ENCODE measurements around the gene ZNF557.

ZNF557 gene

GRCh38 chr19:7098701-7099596 lies 29.4 kb downstream of the ZNF557 start:
- peak overlapping the region; percentile 93 for H3K9ac ChIP-seq (ENCODE audit: low read length)
- H4K8ac ChIP-seq (ENCODE audit: low read length): peak overlapping the region; percentile 93
- no peak overlapping the region for H2AK5ac ChIP-seq (ENCODE audit: low read length, severe bottlenecking)
- H3K9me3 ChIP-seq (ENCODE audit: control insufficient read depth, low read length): peaks cover 16% of the 10 kb centered on the region
- H3K4ac ChIP-seq (ENCODE audit: low read depth in 1 of 2, low read length in 2 of 2): peak overlapping the region; percentile 15 to 97
- H3K36me3 ChIP-seq (ENCODE audit: control insufficient read depth in 1 of 2, insufficient read depth in 2 of 2, low read depth in 1 of 2, low read length in 2 of 2): peaks cover 0 to 3% of the 10 kb centered on the region in 2 experiments
- H3K14ac ChIP-seq (ENCODE audit: low read length in 2 of 2): peak overlapping the region in 1 of 2 experiments; percentile 97
- peak overlapping the region; percentile 82 for H3K4me2 ChIP-seq (ENCODE audit: low read length, poor library complexity, severe bottlenecking)
- peak overlapping the region; percentile 87 for H2BK15ac ChIP-seq (ENCODE audit: low read depth, poor library complexity, severe bottlenecking)
- peak overlapping the region; percentile 75 to 78 for H3K4me3 ChIP-seq (ENCODE audit: insufficient read depth in 1 of 2, low read depth in 1 of 2, low read length in 2 of 2)
- H2BK120ac ChIP-seq (ENCODE audit: low read depth, low read length): peak overlapping the region; percentile 91
- H2BK5ac ChIP-seq (ENCODE audit: low read depth, low read length, poor library complexity, severe bottlenecking): peak overlapping the region; percentile 69
- H3K79me1 ChIP-seq (replicated peaks; ENCODE audit: low read length, poor library complexity, severe bottlenecking): peaks cover 7% of the 10 kb centered on the region
- H3K27ac ChIP-seq (ENCODE audit: low read length, poor library complexity, severe bottlenecking): peak overlapping the region; percentile 97
- H2AFZ ChIP-seq (ENCODE audit: low read depth, low read length): peak overlapping the region; percentile 92
- peak overlapping the region in 1 of 2 experiments; percentile 85 for H3K23ac ChIP-seq (ENCODE audit: low read length in 2 of 2)
- no peaks in the 10 kb centered on the region for H3K27me3 ChIP-seq (ENCODE audit: control insufficient read depth in 1 of 2, insufficient read depth in 1 of 2, low read length in 2 of 2)
- peaks cover 3% of the 10 kb centered on the region for H3K4me1 ChIP-seq (ENCODE audit: control insufficient read depth, insufficient read depth, low read depth, low read length)
- peak; percentile 93 for DNase-seq
- WGBS: under 1% methylated on average over 76 of the region's 78 CpGs
- H3K18ac ChIP-seq (ENCODE audit: low read depth in 1 of 2, low read length in 2 of 2): peak overlapping the region; percentile 92 to 99
- peak overlapping the region in 1 of 2 experiments; percentile 67 for H2BK12ac ChIP-seq (ENCODE audit: low read length in 2 of 2)
- H4K91ac ChIP-seq (ENCODE audit: low read length): peak overlapping the region; percentile 91

GRCh38 chr19:7099597-7099921 lies 30.1 kb downstream of the ZNF557 start:
- Histone ChIP-seq H2BK15ac (ENCODE audit: low read depth, poor library complexity, severe bottlenecking) (no peak overlapping the region), H3K18ac (ENCODE audit: low read depth in 1 of 2, low read length in 2 of 2) (peak overlapping the region in 1 of 2 experiments; percentile 94), H2AK5ac (ENCODE audit: low read length, severe bottlenecking) (no peak overlapping the region), H3K9me3 (ENCODE audit: control insufficient read depth, low read length) (peaks cover 11% of the 10 kb centered on the region), H3K27me3 (ENCODE audit: control insufficient read depth in 1 of 2, insufficient read depth in 1 of 2, low read length in 2 of 2) (peaks cover 2 to 4% of the 10 kb centered on the region in 2 experiments), H2BK120ac (ENCODE audit: low read depth, low read length) (no peak overlapping the region), H3K4me2 (ENCODE audit: low read length, poor library complexity, severe bottlenecking) (peak overlapping the region; percentile 82), H3K23ac (ENCODE audit: low read length in 2 of 2) (no peak overlapping the region), H3K36me3 (ENCODE audit: control insufficient read depth in 1 of 2, insufficient read depth in 2 of 2, low read depth in 1 of 2, low read length in 2 of 2) (peaks cover 0 to 3% of the 10 kb centered on the region in 2 experiments), H4K8ac (ENCODE audit: low read length) (peak overlapping the region; percentile 45), H3K27ac (ENCODE audit: low read length, poor library complexity, severe bottlenecking) (no peak overlapping the region), H3K14ac (ENCODE audit: low read length in 2 of 2) (peak overlapping the region in 1 of 2 experiments; percentile 26), H3K79me1 (replicated peaks; ENCODE audit: low read length, poor library complexity, severe bottlenecking) (peaks cover 7% of the 10 kb centered on the region), H4K91ac (ENCODE audit: low read length) (no peak overlapping the region), H3K4me3 (ENCODE audit: insufficient read depth in 1 of 2, low read depth in 1 of 2, low read length in 2 of 2) (peak overlapping the region; percentile 75 to 78), H3K4ac (ENCODE audit: low read depth in 1 of 2, low read length in 2 of 2) (no peak overlapping the region), H3K4me1 (ENCODE audit: control insufficient read depth, insufficient read depth, low read depth, low read length) (peaks cover 3% of the 10 kb centered on the region), H3K9ac (ENCODE audit: low read length) (peak overlapping the region; percentile 93), H2BK12ac (ENCODE audit: low read length in 2 of 2) (no peak overlapping the region), H2AFZ (ENCODE audit: low read depth, low read length) (peak overlapping the region; percentile 92), H2BK5ac (ENCODE audit: low read depth, low read length, poor library complexity, severe bottlenecking) (no peak overlapping the region)
- WGBS: 27% methylated on average over 7 of the region's 9 CpGs
- no peak for DNase-seq

- H3K27me3 ChIP-seq (ENCODE audit: control insufficient read depth in 1 of 2, insufficient read depth in 1 of 2, low read length in 2 of 2): peaks cover 4 to 8% of the 10 kb centered on the region in 2 experiments
- no peak overlapping the region for H3K23ac ChIP-seq (ENCODE audit: low read length in 2 of 2)
- H3K4me2 ChIP-seq (ENCODE audit: low read length, poor library complexity, severe bottlenecking): no peak overlapping the region
- no peak overlapping the region for H3K18ac ChIP-seq (ENCODE audit: low read depth in 1 of 2, low read length in 2 of 2)
- H2BK120ac ChIP-seq (ENCODE audit: low read depth, low read length): no peak overlapping the region
- H2BK15ac ChIP-seq (ENCODE audit: low read depth, poor library complexity, severe bottlenecking): no peak overlapping the region
- H3K9ac ChIP-seq (ENCODE audit: low read length): no peak overlapping the region
- H2AK5ac ChIP-seq (ENCODE audit: low read length, severe bottlenecking): no peak overlapping the region
- H2BK12ac ChIP-seq (ENCODE audit: low read length in 2 of 2): no peak overlapping the region
- H4K91ac ChIP-seq (ENCODE audit: low read length): no peak overlapping the region
- H3K4me1 ChIP-seq (ENCODE audit: control insufficient read depth, insufficient read depth, low read depth, low read length): peaks cover 3% of the 10 kb centered on the region
- no peak overlapping the region for H3K27ac ChIP-seq (ENCODE audit: low read length, poor library complexity, severe bottlenecking)
- no peak overlapping the region for H2BK5ac ChIP-seq (ENCODE audit: low read depth, low read length, poor library complexity, severe bottlenecking)
- no peak overlapping the region for H2AFZ ChIP-seq (ENCODE audit: low read depth, low read length)
- H3K14ac ChIP-seq (ENCODE audit: low read length in 2 of 2): no peak overlapping the region
- H3K36me3 ChIP-seq (ENCODE audit: control insufficient read depth in 1 of 2, insufficient read depth in 2 of 2, low read depth in 1 of 2, low read length in 2 of 2): no peaks in the 10 kb centered on the region
- no peak overlapping the region for H3K4me3 ChIP-seq (ENCODE audit: insufficient read depth in 1 of 2, low read depth in 1 of 2, low read length in 2 of 2)
- peaks cover 4% of the 10 kb centered on the region for H3K79me1 ChIP-seq (replicated peaks; ENCODE audit: low read length, poor library complexity, severe bottlenecking)
- H3K9me3 ChIP-seq (ENCODE audit: control insufficient read depth, low read length): no peaks in the 10 kb centered on the region
- no peak for DNase-seq
- 89% methylated on average over 16 of the region's 19 CpGs for WGBS
- H3K4ac ChIP-seq (ENCODE audit: low read depth in 1 of 2, low read length in 2 of 2): no peak overlapping the region
- H4K8ac ChIP-seq (ENCODE audit: low read length): no peak overlapping the region
Observed at GRCh38 chr19:7101498-7102253, 32.2 kb downstream of the ZNF557 start.

Data from mesenchymal stem cell (in vitro differentiated cells and primary cell).